Measurements from ENCODE around the gene FTO. TPM values are rescaled to one million over a fixed set of nuclear protein-coding genes. Genes with fewer than 3 reads are reported as not detected.

Gene FTO
- total and polyA plus RNA-seq, 2 of the 8 experiments (the other 6 are each of a cell fraction or from before 2014, with no cell fraction given), result 34.5 to 59.8 TPM

DNA sequence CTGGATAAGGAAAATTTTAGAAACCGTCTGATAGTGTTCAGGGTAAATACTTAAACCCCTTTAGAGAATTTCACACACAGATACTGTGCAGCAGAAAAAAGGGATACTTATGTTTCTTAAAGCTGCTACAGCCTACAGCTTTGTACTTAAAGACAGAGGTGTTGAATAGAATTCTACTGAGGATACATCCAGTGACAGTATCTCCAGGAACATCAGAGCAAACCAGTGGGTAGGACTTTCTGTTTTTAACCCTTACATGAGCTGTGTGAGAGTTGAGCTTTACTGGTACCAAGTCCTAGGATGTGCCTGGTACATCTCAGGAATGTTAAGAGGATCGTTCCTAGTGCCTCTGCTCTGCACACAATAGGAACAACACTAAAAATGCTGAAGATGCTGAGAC is 191.5 kb downstream of the FTO start (continued):
- no peak for TF ChIP-seq PHF8 (conservative IDR thresholded peaks at IDR 0.05; ENCODE audit: low read depth, low read length)
- no peak for TF ChIP-seq BACH1 (IDR thresholded peaks at IDR 0.05; ENCODE audit: low read length)
- TF ChIP-seq SAP30 (IDR thresholded peaks at IDR 0.05; ENCODE audit: insufficient read depth, insufficient replicate concordance, low read length), result no peak
- no peak for TF ChIP-seq CBX5 (IDR thresholded peaks at IDR 0.05; ENCODE audit: low read depth, low read length)

All from H1 (cell line).